Activated naive CD8-positive, alpha-beta T cell treated with anti-CD3 and anti-CD28 coated beads, Interleukin-2, amount 10 ng/mL, durations not matched to agents 7 days and 5 days (primary cell): Measurements from ENCODE around the gene C4orf17. TPM values are rescaled to one million over a fixed set of nuclear protein-coding genes. Genes with fewer than 3 reads are reported as not detected.

ENCODE experiments used
- ATAC-seq: fragments of 150-1000 bp; cut with Tn5 transposase; one replicate; pipeline ENCODE4 v1.10.0; 2021; ENCODE audit warnings: low read depth, moderate library complexity
- POLR2A ChIA-PET: fragments of 350-600 bp; sonication (Branson Sonifier 250); formaldehyde crosslinking; loops from one replicate; lab custom pipeline; 2021; ENCODE audit warnings: antibody characterized with exemption; lab: Charles Lee
- DNase-seq: peaks from one replicate; pipeline ENCODE4 v3.0.0; 2021
- H3K27ac Mint-ChIP-seq: one replicate; pipeline ENCODE4 v1.8.0; 2022; ENCODE audit warnings: mild to moderate bottlenecking, mixed read lengths
- H3K27me3 Mint-ChIP-seq: one replicate; pipeline ENCODE4 v1.8.0; 2022; ENCODE audit warnings: mild to moderate bottlenecking, moderate library complexity, mixed read lengths
- H3K36me3 Mint-ChIP-seq: one replicate; pipeline ENCODE4 v1.8.0; 2021; ENCODE audit warnings: mild to moderate bottlenecking, mixed read lengths
- H3K4me1 Mint-ChIP-seq: one replicate; pipeline ENCODE4 v1.8.0; 2021; ENCODE audit warnings: mixed read lengths
- H3K4me3 Mint-ChIP-seq: one replicate; pipeline ENCODE4 v1.8.0; 2022; ENCODE audit warnings: mild to moderate bottlenecking, moderate library complexity, mixed read lengths
- H3K9me3 Mint-ChIP-seq: one replicate; pipeline ENCODE4 v1.8.0; 2021; ENCODE audit warnings: mixed read lengths
- total RNA-seq, 2 experiments: library from RNA; stranded (reverse); gene quantifications; one replicate each; pipeline ENCODE4 v1.2.3, GENCODE V29; 2021

Gene C4orf17
- total RNA-seq, 2 experiments from 2014 or later, result not detected

- peak within 1 kb of the TSS; percentile 97 for H3K27ac Mint-ChIP-seq
- H3K36me3 Mint-ChIP-seq, result no peaks in the 10 kb centered on the region
- peak within 1 kb of the TSS; percentile 94 for H3K4me3 Mint-ChIP-seq
- POLR2A ChIA-PET, result interaction anchor here (1.0 to 1.8 kb wide), 10 partner anchors 55 to 568 kb away, joined by 3 to 11 read pairs (median 4); partner anchors contain the start of genes DAPP1, LAMTOR3 and METAP1
- H3K9me3 Mint-ChIP-seq, result no peaks in the 10 kb centered on the region
- peaks cover 14% of the 10 kb centered on the region for H3K4me1 Mint-ChIP-seq
- DNase-seq (peak; percentile 91), ATAC-seq (peak; percentile 93)
- H3K27me3 Mint-ChIP-seq, result peaks cover 21% of the 10 kb centered on the region
These were observed 52.7 kb downstream of the C4orf17 start, which contains the start of gene TRMT10A for GRCh38 chr4:99563310-99564186. TSS of gene TRMT10A (minus strand) at chr4:99564039. CDS start at chr4:99559338, 4,701 bp downstream.

- DNase-seq (no peak), ATAC-seq (no peak)
- Mint-ChIP-seq H3K4me1 (peaks cover 14% of the 10 kb centered on the region), H3K36me3 (no peaks in the 10 kb centered on the region), H3K9me3 (no peaks in the 10 kb centered on the region), H3K27me3 (peaks cover 28% of the 10 kb centered on the region), H3K4me3 (peak overlapping the region; percentile 50), H3K27ac (peak overlapping the region; percentile 45)
- POLR2A ChIA-PET, result no interaction called here
These were observed 54.1 kb downstream of the C4orf17 start for GRCh38 chr4:99564921-99565320.

- POLR2A ChIA-PET, result no interaction called here
- DNase-seq, result no peak
- Mint-ChIP-seq H3K36me3 (no peaks in the 10 kb centered on the region), H3K27me3 (peaks cover 42% of the 10 kb centered on the region), H3K4me3 (no peak overlapping the region), H3K9me3 (no peaks in the 10 kb centered on the region), H3K4me1 (peaks cover 3% of the 10 kb centered on the region), H3K27ac (no peak overlapping the region)
- ATAC-seq, result no peak
These were observed 61.1 kb downstream of the C4orf17 start for GRCh38 chr4:99571883-99572282.

- POLR2A ChIA-PET, result no interaction called here
- no peak for DNase-seq
- Mint-ChIP-seq H3K4me3 (no peak overlapping the region), H3K27me3 (peaks cover 36% of the 10 kb centered on the region), H3K36me3 (no peaks in the 10 kb centered on the region), H3K9me3 (no peaks in the 10 kb centered on the region), H3K4me1 (peaks cover 3% of the 10 kb centered on the region), H3K27ac (no peak overlapping the region)
- no peak for ATAC-seq
These were observed 61.9 kb downstream of the C4orf17 start for GRCh38 chr4:99572527-99573240.

- H3K27me3 Mint-ChIP-seq, result peaks cover 30% of the 10 kb centered on the region
- no peak overlapping the region for H3K4me3 Mint-ChIP-seq
- POLR2A ChIA-PET, result no interaction called here
- no peaks in the 10 kb centered on the region for H3K36me3 Mint-ChIP-seq
- no peak for ATAC-seq
- no peaks in the 10 kb centered on the region for H3K9me3 Mint-ChIP-seq
- H3K4me1 Mint-ChIP-seq, result peaks cover 3% of the 10 kb centered on the region
- H3K27ac Mint-ChIP-seq, result no peak overlapping the region
- DNase-seq, result no peak
These were observed 63.0 kb downstream of the C4orf17 start for GRCh38 chr4:99573735-99574368.

GRCh38 chr4:99574530-99575324 lies 63.9 kb downstream of the C4orf17 start, which contains the start of gene MTTP:
TSS of gene MTTP (plus strand) at chr4:99574824. CDS start at chr4:99574910, 86 bp downstream.
- POLR2A ChIA-PET, result no interaction called here
- Mint-ChIP-seq H3K9me3 (no peaks in the 10 kb centered on the region), H3K27me3 (peaks cover 30% of the 10 kb centered on the region), H3K36me3 (no peaks in the 10 kb centered on the region), H3K27ac (no peak within 1 kb of the TSS), H3K4me1 (peaks cover 3% of the 10 kb centered on the region), H3K4me3 (no peak within 1 kb of the TSS)
- DNase-seq (no peak), ATAC-seq (no peak)

GRCh38 chr4:99578714-99579113 lies 67.9 kb downstream of the C4orf17 start:
- Mint-ChIP-seq H3K4me1 (peaks cover 3% of the 10 kb centered on the region), H3K36me3 (no peaks in the 10 kb centered on the region), H3K27ac (no peak overlapping the region), H3K27me3 (peaks cover 18% of the 10 kb centered on the region), H3K4me3 (no peak overlapping the region), H3K9me3 (no peaks in the 10 kb centered on the region)
- ATAC-seq, result no peak
- no peak for DNase-seq
- POLR2A ChIA-PET, result no interaction called here

GRCh38 chr4:99585516-99585915 lies 74.7 kb downstream of the C4orf17 start:
- Mint-ChIP-seq H3K9me3 (no peaks in the 10 kb centered on the region), H3K27ac (no peak overlapping the region), H3K27me3 (peaks cover 13% of the 10 kb centered on the region)

GRCh38 chr4:99586322-99586721 lies 75.5 kb downstream of the C4orf17 start:
- H3K4me1 Mint-ChIP-seq, result no peaks in the 10 kb centered on the region
- no peaks in the 10 kb centered on the region for H3K36me3 Mint-ChIP-seq
- no peak for DNase-seq
- no peak overlapping the region for H3K4me3 Mint-ChIP-seq
- H3K27me3 Mint-ChIP-seq, result peaks cover 13% of the 10 kb centered on the region
- no peaks in the 10 kb centered on the region for H3K9me3 Mint-ChIP-seq
- H3K27ac Mint-ChIP-seq, result no peak overlapping the region
- ATAC-seq, result no peak
- POLR2A ChIA-PET, result no interaction called here

More at GRCh38 chr4:99585516-99585915, 74.7 kb downstream of the C4orf17 start:
- Mint-ChIP-seq H3K36me3 (no peaks in the 10 kb centered on the region), H3K4me3 (no peak overlapping the region), H3K4me1 (no peaks in the 10 kb centered on the region)
- POLR2A ChIA-PET, result interaction anchor here (0.5 kb wide), 1 partner anchor 16 kb away, joined by 3 read pairs; no protein-coding TSS in a partner anchor
- DNase-seq, result no peak
- ATAC-seq, result no peak

GRCh38 chr4:99586797-99587196 lies 76.0 kb downstream of the C4orf17 start:
- POLR2A ChIA-PET, result no interaction called here
- Mint-ChIP-seq H3K9me3 (no peaks in the 10 kb centered on the region), H3K36me3 (no peaks in the 10 kb centered on the region), H3K4me1 (no peaks in the 10 kb centered on the region), H3K27me3 (peaks cover 11% of the 10 kb centered on the region), H3K4me3 (no peak overlapping the region), H3K27ac (no peak overlapping the region)
- DNase-seq (no peak), ATAC-seq (no peak)

GRCh38 chr4:99587309-99587708 lies 76.5 kb downstream of the C4orf17 start:
- Mint-ChIP-seq H3K9me3 (no peaks in the 10 kb centered on the region), H3K4me1 (no peaks in the 10 kb centered on the region), H3K27me3 (peaks cover 7% of the 10 kb centered on the region), H3K36me3 (no peaks in the 10 kb centered on the region), H3K27ac (no peak overlapping the region), H3K4me3 (no peak overlapping the region)
- DNase-seq, result no peak
- POLR2A ChIA-PET, result no interaction called here
- no peak for ATAC-seq

- Mint-ChIP-seq H3K27ac (no peak overlapping the region), H3K9me3 (no peaks in the 10 kb centered on the region), H3K36me3 (no peaks in the 10 kb centered on the region), H3K4me1 (no peaks in the 10 kb centered on the region), H3K27me3 (peaks cover 7% of the 10 kb centered on the region), H3K4me3 (no peak overlapping the region)
- ATAC-seq (no peak), DNase-seq (no peak)
- POLR2A ChIA-PET, result no interaction called here
These were observed 77.0 kb downstream of the C4orf17 start for GRCh38 chr4:99587803-99588202.
